Fibroblast of the aortic adventitia (primary cell): ENCODE results near the gene DAW1. TPM values are rescaled to one million over a fixed set of nuclear protein-coding genes. Genes with fewer than 3 reads are reported as not detected.
A peak's percentile ranks its signal among the peaks of the same experiment; 100 is the strongest.

Source experiments
- DNase-seq: peaks from one replicate; pipeline ENCODE4 v3.0.0-alpha.2; 2010; ENCODE audit warnings: low read depth
- H3K4me3 ChIP-seq: 2 replicates; pipeline ENCODE4 v1.5.1; 2011; ENCODE audit warnings: low read depth, mild to moderate bottlenecking, control low read depth, low read length, moderate library complexity
- small RNA-seq: library from RNA; depleted of rRNA; stranded (forward); fragments of <200 nt; gene quantifications from one replicate; pipeline ENCODE3, GENCODE V24; 2012
- total RNA-seq: library from RNA; depleted of rRNA; stranded (reverse); fragments of >200 nt; gene quantifications from 2 replicates; pipeline ENCODE4 v1.2.3, GENCODE V29; 2012; ENCODE audit warnings: low replicate concordance
- TF ChIP-seq, protein P1 (sequence below): IDR thresholded peaks from 2 replicates; pipeline ENCODE4 v1.5.1; 2011; ENCODE audit warnings: mild to moderate bottlenecking, low read length, control low read depth, inconsistent platforms; ENCODE audit not compliant: insufficient read depth

Gene DAW1
- total RNA-seq, 1 donor = 1.3 TPM

DNA sequence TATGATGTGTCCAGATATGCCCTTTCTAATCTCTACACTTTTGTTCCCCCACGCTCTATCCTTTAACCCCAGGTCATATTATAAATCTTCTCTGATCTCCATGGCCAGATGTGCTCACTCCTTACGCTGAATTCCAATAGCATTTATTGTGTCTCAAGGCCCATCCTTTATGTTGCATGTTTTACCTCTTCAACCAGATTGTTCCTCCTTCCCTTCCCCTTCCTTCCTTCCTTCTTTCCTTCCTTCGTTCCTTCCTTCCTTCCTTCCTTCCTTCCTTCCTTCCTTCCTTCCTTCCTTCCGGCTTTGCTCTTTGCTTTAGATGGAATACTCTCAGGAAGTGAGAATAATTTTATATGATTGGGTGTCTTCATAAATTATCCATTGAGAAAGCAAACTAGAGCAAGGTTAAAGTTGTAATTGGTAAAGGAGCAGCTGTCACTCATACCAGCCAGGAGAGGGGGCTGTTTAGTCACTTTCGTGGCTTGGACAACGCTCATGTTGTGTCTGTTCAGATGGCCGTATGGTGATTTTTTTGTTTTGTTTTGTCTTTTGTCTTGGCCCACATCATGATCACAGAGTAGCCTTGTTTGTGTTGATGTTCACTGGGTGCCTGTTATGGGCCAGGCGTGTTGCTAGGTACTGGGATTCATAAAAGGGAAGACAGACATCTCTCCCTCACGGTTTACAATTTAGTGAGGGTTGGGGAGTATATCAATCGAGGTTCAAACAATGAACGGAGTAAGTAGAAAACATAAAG is 68.0 kb downstream of the DAW1 start:
- TF ChIP-seq, protein P1, sequence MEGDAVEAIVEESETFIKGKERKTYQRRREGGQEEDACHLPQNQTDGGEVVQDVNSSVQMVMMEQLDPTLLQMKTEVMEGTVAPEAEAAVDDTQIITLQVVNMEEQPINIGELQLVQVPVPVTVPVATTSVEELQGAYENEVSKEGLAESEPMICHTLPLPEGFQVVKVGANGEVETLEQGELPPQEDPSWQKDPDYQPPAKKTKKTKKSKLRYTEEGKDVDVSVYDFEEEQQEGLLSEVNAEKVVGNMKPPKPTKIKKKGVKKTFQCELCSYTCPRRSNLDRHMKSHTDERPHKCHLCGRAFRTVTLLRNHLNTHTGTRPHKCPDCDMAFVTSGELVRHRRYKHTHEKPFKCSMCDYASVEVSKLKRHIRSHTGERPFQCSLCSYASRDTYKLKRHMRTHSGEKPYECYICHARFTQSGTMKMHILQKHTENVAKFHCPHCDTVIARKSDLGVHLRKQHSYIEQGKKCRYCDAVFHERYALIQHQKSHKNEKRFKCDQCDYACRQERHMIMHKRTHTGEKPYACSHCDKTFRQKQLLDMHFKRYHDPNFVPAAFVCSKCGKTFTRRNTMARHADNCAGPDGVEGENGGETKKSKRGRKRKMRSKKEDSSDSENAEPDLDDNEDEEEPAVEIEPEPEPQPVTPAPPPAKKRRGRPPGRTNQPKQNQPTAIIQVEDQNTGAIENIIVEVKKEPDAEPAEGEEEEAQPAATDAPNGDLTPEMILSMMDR = peak; percentile 40
- H3K4me3 ChIP-seq = no peak overlapping the region
- peak; percentile 34 for DNase-seq

DNA sequence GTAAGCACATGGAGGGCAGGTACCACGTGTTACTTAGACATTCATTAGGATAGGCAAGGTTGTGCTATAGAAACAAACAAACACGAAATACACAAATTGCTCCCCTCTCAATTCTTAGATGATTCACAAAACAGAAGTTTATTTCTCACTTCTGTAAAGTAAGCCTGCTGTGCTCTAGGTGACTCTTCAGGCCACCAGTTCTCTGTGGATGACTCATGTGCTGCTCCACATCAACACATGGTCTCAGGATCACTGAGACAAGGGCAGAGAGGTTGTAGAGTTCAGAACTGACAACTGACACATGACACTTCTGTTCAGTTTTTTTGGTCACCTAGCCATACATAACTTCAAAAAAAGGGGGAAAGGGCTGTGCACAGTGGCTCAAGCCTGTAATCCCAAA is 70.6 kb downstream of the DAW1 start:
- H3K4me3 ChIP-seq = no peak overlapping the region
- TF ChIP-seq, protein P1 = no peak
- no peak for DNase-seq

DNA sequence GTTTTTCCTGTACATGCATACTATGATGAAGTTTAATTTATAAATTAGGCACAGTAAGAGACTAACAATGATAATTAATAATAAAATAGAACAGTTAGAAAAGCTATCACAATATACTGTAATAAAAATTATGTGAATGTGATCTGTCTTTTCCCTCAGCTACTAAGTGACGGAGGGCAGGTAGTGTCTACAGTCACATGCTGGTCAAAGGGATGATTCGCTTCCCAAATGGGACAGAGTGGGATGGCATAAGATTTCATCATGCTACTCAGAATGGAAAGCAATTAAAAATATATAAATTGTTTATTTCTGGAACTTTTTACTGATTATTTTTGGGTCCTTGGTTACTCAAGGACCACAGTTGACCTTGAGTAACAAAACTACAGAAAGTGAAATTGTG is 71.5 kb downstream of the DAW1 start:
- TF ChIP-seq, protein P1 = no peak
- H3K4me3 ChIP-seq = no peak overlapping the region
- no peak for DNase-seq

DNA sequence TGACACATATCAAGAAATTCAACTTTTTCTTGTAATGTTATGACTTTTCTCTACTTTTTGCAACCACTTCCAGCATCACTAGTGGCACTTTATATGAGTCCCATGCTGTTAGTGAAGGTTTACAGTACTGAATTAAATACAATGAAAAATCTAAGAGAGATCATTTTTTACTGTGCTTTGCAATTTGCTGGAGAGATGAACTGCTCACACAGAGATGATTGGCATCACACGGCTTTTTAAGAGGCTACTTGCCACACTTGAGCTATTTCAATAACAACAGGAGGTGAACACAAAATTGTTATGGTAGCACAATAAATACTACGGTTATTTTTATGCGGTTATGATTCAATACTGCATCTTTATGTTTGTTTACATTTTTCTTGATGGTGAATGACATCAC is 88.9 kb downstream of the DAW1 start:
- TF ChIP-seq, protein P1 = no peak
- H3K4me3 ChIP-seq = no peak overlapping the region
- DNase-seq = no peak

DNA sequence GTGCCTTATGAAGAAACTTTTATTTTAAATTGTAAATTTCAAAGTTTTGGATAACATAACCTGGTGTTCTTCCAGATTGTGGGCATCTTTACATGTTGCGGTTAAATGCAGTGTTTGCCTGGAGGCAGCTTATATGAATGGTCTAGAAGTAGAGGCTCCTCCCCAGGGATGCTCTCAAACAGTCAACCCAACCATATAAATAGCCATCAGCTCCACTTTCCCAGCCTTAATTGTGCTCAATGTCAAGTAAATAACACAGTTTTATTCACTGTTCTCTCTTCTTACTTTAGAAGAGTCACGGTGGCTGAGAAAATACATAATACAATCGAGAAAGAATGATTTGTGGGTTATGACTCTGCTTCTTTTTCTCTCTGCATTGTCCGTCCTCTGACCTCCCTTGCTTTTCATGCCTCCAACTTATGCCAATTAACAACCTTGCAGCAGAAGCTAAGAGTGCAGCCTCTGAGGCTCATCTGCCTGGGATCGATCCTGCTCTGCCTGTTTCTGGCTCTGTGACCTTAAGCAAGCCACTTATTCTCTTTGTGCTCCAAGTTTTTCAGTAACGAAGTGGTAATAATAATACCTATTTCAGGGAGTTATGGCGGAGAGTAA is 100.3 kb downstream of the DAW1 start:
- no peak overlapping the region for H3K4me3 ChIP-seq
- TF ChIP-seq, protein P1 = no peak
- no peak for DNase-seq

DNA sequence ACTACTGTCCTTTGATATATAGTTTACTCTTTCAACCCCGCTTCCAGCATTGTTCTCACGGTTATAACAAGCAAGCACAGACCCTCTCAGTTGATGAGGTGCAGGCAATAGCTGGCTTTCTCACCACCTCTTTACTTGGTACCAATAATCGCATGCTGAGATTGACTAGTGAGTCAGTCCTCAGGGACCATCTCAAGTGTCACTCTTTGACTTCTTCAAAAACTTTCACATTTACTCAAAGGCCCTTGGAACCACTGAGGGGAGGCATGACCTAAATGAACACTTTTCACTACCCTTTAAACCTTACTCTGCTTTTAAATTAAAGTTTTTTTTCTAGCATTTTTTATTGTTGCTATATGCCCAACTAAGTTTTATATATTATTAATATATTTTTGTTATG is 101.8 kb downstream of the DAW1 start:
- TF ChIP-seq, protein P1 = no peak
- DNase-seq = no peak
- no peak overlapping the region for H3K4me3 ChIP-seq

Small RNAs within 50 kb of the gene (small RNA-seq; reads per million reads assigned to genes)
- not detected for gene RF00402

Other genes with a start within 250 kb of the DAW1 start
- not detected in 2 replicates for gene SCYGR5, start 204.8 kb upstream of the DAW1 start, total RNA-seq
- 0.18 and 1.6 TPM in 2 replicates for gene SLC19A3, start 153.6 kb upstream of the DAW1 start, total RNA-seq
- not detected in 2 replicates for gene SCYGR6, start 146.9 kb upstream of the DAW1 start, total RNA-seq
- not detected in 2 replicates for gene SCYGR7, start 143.3 kb upstream of the DAW1 start, total RNA-seq
- not detected in 2 replicates for gene SCYGR8, start 125.7 kb upstream of the DAW1 start, total RNA-seq
- not detected in 2 replicates for gene CCL20, start 57.8 kb upstream of the DAW1 start, total RNA-seq